Measurements from ENCODE around the gene FITM1. TPM values are rescaled to one million over a fixed set of nuclear protein-coding genes. Genes with fewer than 3 reads are reported as not detected.

FITM1 gene
- polyA plus RNA-seq, 1 experiment: not detected

- Histone ChIP-seq H3K4me3 (ENCODE audit: low read depth, low read length) (no peak overlapping the region), H3K9me3 (ENCODE audit: control insufficient read depth, insufficient read depth, low read length) (no peaks in the 10 kb centered on the region; the same call in 1 of the 2 replicates), H3K27ac (ENCODE audit: low read depth, low read length) (no peak overlapping the region), H3K27me3 (ENCODE audit: control insufficient read depth, insufficient read depth, low read length) (peaks cover 62% of the 10 kb centered on the region)
- TF ChIP-seq CTCF (IDR thresholded peaks at IDR 0.05; ENCODE audit: low read depth, low read length): no peak
- POLR2A ChIA-PET: no interaction called here
- DNase-seq (ENCODE audit: low read depth, low spot score): no peak
- CTCF ChIA-PET: no interaction called here
These were observed 47.0 kb upstream of the FITM1 start for GRCh38 chr14:24083462-24083861.

- ChIA-PET CTCF (interaction anchor here (1.1 to 1.4 kb wide), 2 partner anchors 24 to 26 kb away, joined by 3 to 6 read pairs; no protein-coding TSS in a partner anchor), POLR2A (no interaction called here)
- DNase-seq (ENCODE audit: low read depth, low spot score): no peak
- Histone ChIP-seq H3K4me3 (ENCODE audit: low read depth, low read length) (no peak overlapping the region), H3K27ac (ENCODE audit: low read depth, low read length) (no peak overlapping the region), H3K27me3 (ENCODE audit: control insufficient read depth, insufficient read depth, low read length) (peaks cover 54% of the 10 kb centered on the region), H3K9me3 (ENCODE audit: control insufficient read depth, insufficient read depth, low read length) (no peaks in the 10 kb centered on the region; the same call in 1 of the 2 replicates)
- TF ChIP-seq CTCF (IDR thresholded peaks at IDR 0.05; ENCODE audit: low read depth, low read length): no peak
These were observed 46.0 kb upstream of the FITM1 start for GRCh38 chr14:24084440-24084839.

GRCh38 chr14:24085215-24085614 lies 45.2 kb upstream of the FITM1 start:
- POLR2A ChIA-PET: no interaction called here
- no peak overlapping the region for H3K4me3 ChIP-seq (ENCODE audit: low read depth, low read length)

GRCh38 chr14:24086193-24086955 lies 44.1 kb upstream of the FITM1 start:
- ChIA-PET POLR2A (no interaction called here), CTCF (interaction anchor here (1.0 to 1.7 kb wide), 4 partner anchors 22 to 75 kb away, joined by 3 to 8 read pairs (median 4); partner anchors contain the start of gene IRF9)

More at GRCh38 chr14:24085215-24085614, 45.2 kb upstream of the FITM1 start:
- no peak for DNase-seq (ENCODE audit: low read depth, low spot score)
- CTCF ChIA-PET: interaction anchor here (1.1 to 1.7 kb wide), 3 partner anchors 23 to 27 kb away, joined by 3 to 6 read pairs (median 4); no protein-coding TSS in a partner anchor
- no peak for TF ChIP-seq CTCF (IDR thresholded peaks at IDR 0.05; ENCODE audit: low read depth, low read length)
- H3K27me3 ChIP-seq (ENCODE audit: control insufficient read depth, insufficient read depth, low read length): peaks cover 46% of the 10 kb centered on the region
- H3K27ac ChIP-seq (ENCODE audit: low read depth, low read length): no peak overlapping the region
- H3K9me3 ChIP-seq (ENCODE audit: control insufficient read depth, insufficient read depth, low read length): no peaks in the 10 kb centered on the region; the same call in 1 of the 2 replicates

More at GRCh38 chr14:24086193-24086955, 44.1 kb upstream of the FITM1 start:
- DNase-seq (ENCODE audit: low read depth, low spot score): no peak
- Histone ChIP-seq H3K27ac (ENCODE audit: low read depth, low read length) (no peak overlapping the region), H3K27me3 (ENCODE audit: control insufficient read depth, insufficient read depth, low read length) (peaks cover 39% of the 10 kb centered on the region), H3K4me3 (ENCODE audit: low read depth, low read length) (no peak overlapping the region), H3K9me3 (ENCODE audit: control insufficient read depth, insufficient read depth, low read length) (no peaks in the 10 kb centered on the region; the same call in 1 of the 2 replicates)
- no peak for TF ChIP-seq CTCF (IDR thresholded peaks at IDR 0.05; ENCODE audit: low read depth, low read length)
